HepG2 (cell line): ENCODE measurements around the gene SLC25A10. TPM values are rescaled to one million over a fixed set of nuclear protein-coding genes. Genes with fewer than 3 reads are reported as not detected.

Experiments
- ATAC-seq: fragments of 200-7000 bp; cut with Tn5 transposase; 3 replicates; pipeline ENCODE4 v1.9.1; 2020; ENCODE audit warnings: mild to moderate bottlenecking, moderate library complexity
- BruUV-seq: library from RNA; stranded (reverse); fragments of 400-500 nt; replicated peaks from 2 replicates; lab custom pipeline; 2021; lab: Mats Ljungman, UMichigan
- CTCF ChIA-PET: fragments of 300-600 bp; formaldehyde crosslinking; extraction: SDS; loops from one replicate; lab custom pipeline; 2021; ENCODE audit warnings: low total read pairs, inconsistent platforms, low intra/inter-chr PET ratio; lab: Yijun Ruan, JAX
- POLR2A ChIA-PET: fragments of 350-600 bp; sonication (Branson Sonifier 250); formaldehyde crosslinking; loops from one replicate; lab custom pipeline; 2020; ENCODE audit warnings: antibody characterized with exemption, inconsistent platforms; lab: Yijun Ruan, JAX
- DNase-seq: peaks from one replicate; pipeline ENCODE4 v3.0.0-alpha.2; 2015; ENCODE audit warnings: low spot score
- FAIRE-seq: peaks from 3 replicates; lab custom pipeline; 2011; peaks lifted over from hg19 to GRCh38; lab: Jason Lieb, UNC
- H2AFZ ChIP-seq: one replicate; pipeline ENCODE4 v1.6.1; 2011; ENCODE audit warnings: low read length, inconsistent platforms
- H3K27ac ChIP-seq: fragments of 300-600 bp; 3 replicates; pipeline ENCODE4 v1.8.0; 2011; ENCODE audit warnings: mixed run types, mild to moderate bottlenecking, mixed read lengths, low read length, inconsistent platforms; ENCODE audit not compliant: insufficient read depth; ENCODE audit errors: extremely low read length
- H3K27me3 ChIP-seq, 2 experiments: fragments of 200-600 bp in 1 of 2; 2 replicates in 1 of 2; 3 replicates in 1 of 2; pipeline versions ENCODE4 v1.6.0 to v1.8.0; 2011; ENCODE audit warnings: low read length in 2 of 2, mild to moderate bottlenecking in 2 of 2, moderate library complexity in 2 of 2, inconsistent platforms in 1 of 2; ENCODE audit not compliant: insufficient read depth in 2 of 2, control insufficient read depth in 1 of 2
- H3K36me3 ChIP-seq, 2 experiments: fragments of 200-600 bp in 1 of 2; replicated peaks in 1 of 2; 2 replicates in 1 of 2; 3 replicates in 1 of 2; pipeline versions ENCODE4 v1.5.1 to v1.8.0; 2011; ENCODE audit warnings: low read length in 2 of 2, inconsistent platforms in 1 of 2; ENCODE audit not compliant: insufficient read depth in 2 of 2, control insufficient read depth in 1 of 2
- H3K4me1 ChIP-seq: 2 replicates; pipeline ENCODE4 v1.5.1; 2012; ENCODE audit warnings: low read length, inconsistent platforms; ENCODE audit not compliant: insufficient read depth
- H3K4me2 ChIP-seq: 2 replicates; pipeline ENCODE4 v1.6.0; 2011; ENCODE audit warnings: low read depth, low read length, inconsistent platforms
- H3K4me3 ChIP-seq, 3 experiments: fragments of 200-600 bp in 1 of 3; sonication (generic), shearing (Covaris generic) in 1 of 3; replicated peaks in 1 of 3; 2 replicates each; pipeline ENCODE4 v1.5.1; 2011 to 2016; ENCODE audit warnings: low read length in 3 of 3, inconsistent platforms in 2 of 3, low read depth in 2 of 3, mild to moderate bottlenecking in 2 of 3, control low read depth in 1 of 3, mixed read lengths in 1 of 3; ENCODE audit not compliant: insufficient read depth in 1 of 3
- H3K79me2 ChIP-seq: one replicate; pipeline ENCODE4 v1.6.1; 2011; ENCODE audit warnings: low read length, inconsistent platforms; ENCODE audit not compliant: insufficient read depth
- H3K9ac ChIP-seq: 2 replicates; pipeline ENCODE4 v1.6.0; 2011; ENCODE audit warnings: mild to moderate bottlenecking, low read depth, low read length, inconsistent platforms; ENCODE audit not compliant: insufficient read depth
- H3K9me3 ChIP-seq: 2 replicates; pipeline ENCODE4 v1.5.1; 2012; ENCODE audit warnings: mild to moderate bottlenecking, low read length
- H4K20me1 ChIP-seq: 2 replicates; pipeline ENCODE4 v1.6.0; 2011; ENCODE audit warnings: inconsistent platforms, mild to moderate bottlenecking, low read length, moderate library complexity; ENCODE audit not compliant: insufficient read depth
- ADNP ChIP-seq: sonication (generic); formaldehyde crosslinking; IDR thresholded peaks from 2 replicates; pipeline ENCODE4 v1.4.0; 2020; ENCODE audit warnings: missing genetic modification reagents
- AKNA ChIP-seq: sonication (generic); formaldehyde crosslinking; IDR thresholded peaks from 2 replicates; pipeline ENCODE4 v1.4.0; 2020; ENCODE audit warnings: missing genetic modification reagents, borderline replicate concordance
- ARNT2 ChIP-seq: sonication (generic); formaldehyde crosslinking; IDR thresholded peaks from 2 replicates; pipeline ENCODE4 v1.8.0; 2022; ENCODE audit warnings: mild to moderate bottlenecking, low read depth, missing genetic modification reagents, moderate library complexity
- GABPB1 ChIP-seq: IDR thresholded peaks from 2 replicates; pipeline ENCODE4 v1.6.1; 2016; ENCODE audit warnings: mild to moderate bottlenecking, missing genetic modification reagents, moderate library complexity, missing compliant biosample characterization
- GTF2F1 ChIP-seq: fragments of 150-350 bp; IDR thresholded peaks from 2 replicates; pipeline ENCODE4 v1.6.1; 2014; ENCODE audit warnings: low read length
- JUN ChIP-seq: sonication (generic); formaldehyde crosslinking; IDR thresholded peaks from 2 replicates; pipeline ENCODE4 v1.4.0; 2020; ENCODE audit warnings: mild to moderate bottlenecking, missing genetic modification reagents
- MAFK ChIP-seq, 2 experiments: IDR thresholded peaks in 1 of 2; conservative IDR thresholded peaks in 1 of 2; 2 replicates each; pipeline ENCODE4 v1.6.1; 2011; ENCODE audit warnings: improper control_type of control experiment in 2 of 2, low read length in 2 of 2
- MIER3 ChIP-seq: IDR thresholded peaks from 2 replicates; pipeline ENCODE4 v1.6.1; 2016; ENCODE audit warnings: missing compliant biosample characterization, borderline replicate concordance
- PRPF4 ChIP-seq: fragments of 200-400 bp; formaldehyde crosslinking; IDR thresholded peaks from 2 replicates; pipeline ENCODE4 v1.6.1; 2016; ENCODE audit warnings: low read length, low read depth; ENCODE audit not compliant: poor library complexity, severe bottlenecking
- TCF7L2 ChIP-seq: IDR thresholded peaks from 2 replicates; pipeline ENCODE4 v1.6.1; 2011; ENCODE audit warnings: mild to moderate bottlenecking, low read depth, low read length, moderate library complexity
- THRA ChIP-seq: sonication (generic); formaldehyde crosslinking; IDR thresholded peaks from 2 replicates; pipeline ENCODE4 v1.4.0; 2020; ENCODE audit warnings: missing genetic modification reagents, borderline replicate concordance
- ZMYM2 ChIP-seq: sonication (generic); formaldehyde crosslinking; IDR thresholded peaks from 2 replicates; pipeline ENCODE4 v1.8.0; 2022; ENCODE audit warnings: mild to moderate bottlenecking, missing genetic modification reagents
- ZNF205 ChIP-seq: IDR thresholded peaks from 2 replicates; pipeline ENCODE4 v1.6.1; 2018; ENCODE audit warnings: missing biosample characterization, missing genetic modification reagents
- ZNF337 ChIP-seq: sonication (generic); formaldehyde crosslinking; IDR thresholded peaks from 2 replicates; pipeline ENCODE4 v1.5.1; 2020; ENCODE audit warnings: missing genetic modification reagents, low read depth, mild to moderate bottlenecking, borderline replicate concordance
- ZNF513 ChIP-seq: sonication (generic); formaldehyde crosslinking; conservative IDR thresholded peaks from 2 replicates; pipeline ENCODE4 v1.5.0; 2020; ENCODE audit warnings: missing genetic modification reagents
- ZNF740 ChIP-seq: sonication (generic); formaldehyde crosslinking; IDR thresholded peaks from 2 replicates; pipeline ENCODE4 v1.4.0; 2020; ENCODE audit warnings: missing genetic modification reagents
- ZNF788 ChIP-seq: sonication (generic); formaldehyde crosslinking; IDR thresholded peaks from 2 replicates; pipeline ENCODE4 v1.5.0; 2020; ENCODE audit warnings: mild to moderate bottlenecking, missing genetic modification reagents, borderline replicate concordance
- WGBS: methylation state at CpG from one replicate; pipeline ENCODE4 v1.1.6; 2017; ENCODE audit warnings: low lambda C conversion rate; 5-methylcytosine and 5-hydroxymethylcytosine counted together
- in situ Hi-C: cut with HindIII; loops from 2 replicates; pipeline ENCODE4 v1.10.0; 2017; ENCODE audit warnings: low pct_unique_long_range_greater_than_20kb; ENCODE audit not compliant: extremely low pct_ligation_motif_present
- intact Hi-C: fragments of 100-400 bp; cut with micrococcal nuclease; formaldehyde crosslinking; loops from one replicate; pipeline ENCODE4 v1.10.0; 2022; ENCODE audit not compliant: unreplicated experiment
- polyA plus RNA-seq, 8 experiments: library from polyadenylated mRNA; depleted of rRNA in 3 of 8; stranded (reverse) in 7 of 8; unstranded in 1 of 8; fragments of >200 nt; fragmentation: Illumina TruSeq in 4 of 8; extraction: Trizol in 4 of 8; gene quantifications; 2 replicates each; pipeline versions ENCODE4 v1.2.1 to v1.2.3, GENCODE V29; 2011 to 2016; ENCODE audit warnings: low read depth in 4 of 8, missing spikeins in 1 of 8, mixed read lengths in 1 of 8; ENCODE audit not compliant: insufficient read depth in 1 of 8
- total RNA-seq, 5 experiments: library from RNA; depleted of rRNA; stranded (reverse); fragments of >200 nt; fragmentation: Illumina TruSeq; extraction: Trizol; gene quantifications; 2 replicates each; pipeline ENCODE4 v1.2.3, GENCODE V29; 2016; ENCODE audit warnings: low read depth in 1 of 5

The SLC25A10 gene
- total and polyA plus RNA-seq, 2 of the 13 experiments (the other 11 are each of a cell fraction or from before 2014, with no cell fraction given): 46.5 to 140 TPM

GRCh38 chr17:81667754-81668153 lies 44.3 kb upstream of the SLC25A10 start:
- in situ Hi-C loops: no loop called here
- Histone ChIP-seq H3K79me2 (peaks cover 30% of the 10 kb centered on the region), H3K4me1 (peaks cover 27% of the 10 kb centered on the region), H2AFZ (no peak overlapping the region), H4K20me1 (no peaks in the 10 kb centered on the region), H3K9me3 (no peaks in the 10 kb centered on the region), H3K27ac (peak overlapping the region; percentile 12), H3K4me2 (peak overlapping the region; percentile 76), H3K9ac (peak overlapping the region; percentile 42), H3K36me3 (peaks cover 25 to 41% of the 10 kb centered on the region in 2 experiments), H3K4me3 (peak overlapping the region; percentile 52 to 86 (median 62)), H3K27me3 (no peaks in the 10 kb centered on the region; a peak in 1 of 5 replicates)
- WGBS: 89% methylated on average over 18 of the region's 18 CpGs
- BruUV-seq: no TSS peak
- CTCF ChIA-PET: no interaction called here
- DNase-seq (no peak), FAIRE-seq (no peak), ATAC-seq (no peak)
- intact Hi-C loops: loop anchor here (2.0 to 5.0 kb wide), 2 partner anchors 31 to 35 kb away; partner anchors contain the start of genes MRPL12, NPLOC4 and TSPAN10
- POLR2A ChIA-PET: interaction anchor here (0.6 to 6.3 kb wide), 7 partner anchors 9 to 46 kb away, joined by 4 to 68 read pairs (median 15); partner anchors contain the start of genes ARL16, HGS, MRPL12 and NPLOC4
- TF ChIP-seq ZNF205 (CRISPR knock-in tag): no peak
- TF ChIP-seq TCF7L2: no peak
- TF ChIP-seq ZNF740: 0 out of 2 replicates have a peak, but pooled peaks have one; percentile 7
- TF ChIP-seq JUN: no peak
- TF ChIP-seq MAFK (conservative IDR thresholded peaks at IDR 0.05 in 1 of 2, IDR thresholded peaks at IDR 0.05 in 1 of 2; ENCODE audit: low read length in 2 of 2): no peak
- TF ChIP-seq ZNF788 (CRISPR knock-in tag): no peak
- no peak for TF ChIP-seq ZNF337 (CRISPR knock-in tag)
- TF ChIP-seq ZNF513: no peak
- TF ChIP-seq PRPF4: peak; percentile 42
- no peak for TF ChIP-seq ZMYM2
- no peak for TF ChIP-seq ADNP
- TF ChIP-seq MIER3 (CRISPR knock-in tag): no peak
- TF ChIP-seq AKNA (CRISPR knock-in tag): no peak
- no peak for TF ChIP-seq GTF2F1
- no peak for TF ChIP-seq THRA (CRISPR knock-in tag)
- no peak for TF ChIP-seq GABPB1 (CRISPR knock-in tag)
- 0 out of 2 replicates have a peak, but pooled peaks have one; percentile 37 for TF ChIP-seq ARNT2 (CRISPR knock-in tag)
